OCI-LY7 (cell line): Measurements from ENCODE around the gene UHRF2. TPM values are rescaled to one million over a fixed set of nuclear protein-coding genes. Genes with fewer than 3 reads are reported as not detected.

Source experiments
- BruUV-seq: library from RNA; stranded (reverse); fragments of 400-500 nt; replicated peaks from 2 replicates; lab custom pipeline; 2021; lab: Mats Ljungman, UMichigan
- CTCF ChIA-PET: fragments of 300-600 bp; sonication (Branson Sonifier 250); formaldehyde crosslinking; loops from one replicate; lab custom pipeline; 2022; ENCODE audit warnings: antibody characterized with exemption; ENCODE audit not compliant: unreplicated experiment; lab: Charles Lee
- POLR2A ChIA-PET: fragments of 300-600 bp; sonication (Branson Sonifier 250); formaldehyde crosslinking; loops from one replicate; lab custom pipeline; 2022; ENCODE audit warnings: antibody characterized with exemption; lab: Charles Lee
- DNase-seq: peaks from one replicate; pipeline ENCODE4 v3.0.0-alpha.2; 2015; ENCODE audit warnings: low spot score
- H2AFZ ChIP-seq: fragments of 200-600 bp; sonication (generic), shearing (Covaris generic); 2 replicates; pipeline ENCODE4 v1.6.1; 2014; ENCODE audit warnings: mild to moderate bottlenecking, antibody characterized with exemption, low read length, moderate library complexity
- H3K27ac ChIP-seq: fragments of 200-600 bp; sonication (generic); 2 replicates; pipeline ENCODE4 v1.5.1; 2014; ENCODE audit warnings: mixed run types, low read depth, mild to moderate bottlenecking, moderate library complexity, low read length, inconsistent platforms; ENCODE audit not compliant: poor library complexity, severe bottlenecking
- H3K36me3 ChIP-seq: fragments of 200-600 bp; sonication (generic); 2 replicates; pipeline ENCODE4 v1.6.1; 2014; ENCODE audit warnings: mild to moderate bottlenecking, antibody characterized with exemption, low read length, moderate library complexity, mixed read lengths; ENCODE audit not compliant: insufficient read depth
- H3K4me1 ChIP-seq: fragments of 200-600 bp; sonication (generic); 2 replicates; pipeline ENCODE4 v1.5.1; 2014; ENCODE audit warnings: mild to moderate bottlenecking, low read length; ENCODE audit not compliant: insufficient read depth, poor library complexity, severe bottlenecking
- H3K4me2 ChIP-seq: fragments of 200-600 bp; sonication (generic); 2 replicates; pipeline ENCODE4 v1.6.1; 2014; ENCODE audit warnings: mild to moderate bottlenecking, low read length
- H3K4me3 ChIP-seq: fragments of 200-600 bp; sonication (generic); 2 replicates; pipeline ENCODE4 v1.5.1; 2014; ENCODE audit warnings: mild to moderate bottlenecking, low read depth, low read length; ENCODE audit not compliant: poor library complexity, severe bottlenecking
- H3K79me2 ChIP-seq: fragments of 200-600 bp; sonication (generic); 2 replicates; pipeline ENCODE4 v1.6.1; 2016; ENCODE audit warnings: low read depth, mild to moderate bottlenecking, low read length, moderate library complexity, mixed read lengths; ENCODE audit not compliant: insufficient read depth
- H3K9me2 ChIP-seq: fragments of 200-600 bp; sonication (generic); 2 replicates; pipeline ENCODE4 v1.6.1; 2016; ENCODE audit warnings: mild to moderate bottlenecking, low read length, mixed read lengths; ENCODE audit not compliant: insufficient read depth
- H3K9me3 ChIP-seq: fragments of 200-600 bp; sonication (generic); 2 replicates; pipeline ENCODE4 v1.6.1; 2014; ENCODE audit warnings: mild to moderate bottlenecking, mixed run types, low read length, mixed read lengths
- H4K20me1 ChIP-seq: fragments of 200-600 bp; sonication (generic); 2 replicates; pipeline ENCODE4 v1.6.1; 2014; ENCODE audit warnings: mild to moderate bottlenecking, antibody characterized with exemption, low read length, moderate library complexity, mixed read lengths; ENCODE audit not compliant: insufficient read depth
- CTCF ChIP-seq: fragments of 200-600 bp; sonication (generic); conservative IDR thresholded peaks from 2 replicates; pipeline ENCODE4 v1.5.1; 2014; ENCODE audit warnings: mild to moderate bottlenecking, antibody characterized with exemption, low read length, moderate library complexity, mixed read lengths
- EZH2phosphoT487 ChIP-seq: fragments of 200-600 bp; sonication (generic); IDR thresholded peaks from 2 replicates; pipeline ENCODE4 v1.6.1; 2018; ENCODE audit warnings: low read depth, borderline replicate concordance, mild to moderate bottlenecking, mixed run types, antibody characterized with exemption, low read length, moderate library complexity, mixed read lengths
- intact Hi-C: fragments of 100-400 bp; cut with micrococcal nuclease; formaldehyde crosslinking; loops from one replicate; pipeline ENCODE4 v1.10.0; 2022; ENCODE audit not compliant: unreplicated experiment
- total RNA-seq, 2 experiments: library from RNA; depleted of rRNA in 1 of 2; stranded (reverse); fragments of >200 nt in 1 of 2; shearing (Covaris generic) in 1 of 2; gene quantifications; 2 replicates each; pipeline ENCODE4 v1.2.3, GENCODE V29; 2014 to 2022

UHRF2 gene
- total RNA-seq, 2 experiments from 2014 or later = 70.1 to 76.6 TPM

DNA sequence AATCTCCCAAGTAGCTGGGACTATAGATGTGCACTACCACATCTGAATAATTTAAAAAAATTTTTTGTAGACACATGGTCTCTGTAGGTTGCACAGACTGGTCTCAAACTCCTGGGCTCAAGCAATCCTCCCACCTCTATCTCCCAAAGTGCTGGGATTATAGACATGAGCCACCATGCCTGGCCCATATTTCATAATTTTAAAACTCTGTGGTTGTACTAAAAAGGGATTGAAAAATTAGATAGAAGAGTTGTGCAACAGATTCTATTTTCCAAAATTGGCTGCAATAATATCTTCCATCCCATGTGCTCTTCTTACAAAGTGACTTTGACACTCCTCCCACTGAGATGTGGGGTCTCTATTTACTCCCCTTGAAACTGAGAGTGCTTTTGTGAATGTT is 7.6 kb upstream of the UHRF2 start:
- no peaks in the 10 kb centered on the region for H3K9me3 ChIP-seq
- no peaks in the 10 kb centered on the region for H3K79me2 ChIP-seq
- no peak overlapping the region for H3K27ac ChIP-seq
- H3K4me1 ChIP-seq = peaks cover 21% of the 10 kb centered on the region
- no peaks in the 10 kb centered on the region for H3K36me3 ChIP-seq
- DNase-seq = no peak
- intact Hi-C loops = no loop called here
- no peak overlapping the region for H3K4me2 ChIP-seq
- TF ChIP-seq CTCF (no peak), EZH2phosphoT487 (no peak)
- H3K9me2 ChIP-seq = no peaks in the 10 kb centered on the region
- no TSS peak for BruUV-seq
- H2AFZ ChIP-seq = no peak overlapping the region
- POLR2A ChIA-PET = no interaction called here
- H3K4me3 ChIP-seq = no peak overlapping the region
- CTCF ChIA-PET = no interaction called here
- H4K20me1 ChIP-seq = no peaks in the 10 kb centered on the region

DNA sequence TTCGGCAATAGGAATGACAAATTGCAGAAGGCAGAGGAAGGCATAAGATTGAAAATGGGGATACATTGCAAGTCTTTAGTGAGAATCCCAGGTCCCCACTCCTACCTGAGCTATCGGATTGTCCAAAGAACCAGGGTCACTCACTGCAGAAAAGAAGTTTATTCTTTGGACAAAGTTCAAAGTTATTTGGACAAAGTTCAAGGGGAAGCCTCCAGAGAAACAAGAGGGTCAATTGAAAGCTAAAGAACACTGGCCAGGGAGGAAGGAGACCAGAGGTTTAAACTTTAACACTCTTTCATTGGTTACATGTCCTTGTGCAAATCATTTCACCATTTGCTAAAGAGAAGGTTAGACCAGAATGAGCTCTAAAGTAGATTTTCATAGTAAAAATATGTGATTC is 5.2 kb upstream of the UHRF2 start:
- DNase-seq = no peak
- TF ChIP-seq EZH2phosphoT487 (no peak), CTCF (no peak)
- H3K36me3 ChIP-seq = no peaks in the 10 kb centered on the region
- H2AFZ ChIP-seq = no peak overlapping the region
- no peaks in the 10 kb centered on the region for H3K9me3 ChIP-seq
- peaks cover 30% of the 10 kb centered on the region for H3K4me1 ChIP-seq
- no peak overlapping the region for H3K4me3 ChIP-seq
- no peaks in the 10 kb centered on the region for H3K79me2 ChIP-seq
- CTCF ChIA-PET = no interaction called here
- intact Hi-C loops = no loop called here
- H3K4me2 ChIP-seq = no peak overlapping the region
- no peaks in the 10 kb centered on the region for H4K20me1 ChIP-seq
- BruUV-seq = no TSS peak
- H3K27ac ChIP-seq = no peak overlapping the region
- no peaks in the 10 kb centered on the region for H3K9me2 ChIP-seq
- POLR2A ChIA-PET = interaction anchor here (1.1 to 1.4 kb wide), 2 partner anchors 9 to 12 kb away, joined by 3 to 5 read pairs; no protein-coding TSS in a partner anchor

DNA sequence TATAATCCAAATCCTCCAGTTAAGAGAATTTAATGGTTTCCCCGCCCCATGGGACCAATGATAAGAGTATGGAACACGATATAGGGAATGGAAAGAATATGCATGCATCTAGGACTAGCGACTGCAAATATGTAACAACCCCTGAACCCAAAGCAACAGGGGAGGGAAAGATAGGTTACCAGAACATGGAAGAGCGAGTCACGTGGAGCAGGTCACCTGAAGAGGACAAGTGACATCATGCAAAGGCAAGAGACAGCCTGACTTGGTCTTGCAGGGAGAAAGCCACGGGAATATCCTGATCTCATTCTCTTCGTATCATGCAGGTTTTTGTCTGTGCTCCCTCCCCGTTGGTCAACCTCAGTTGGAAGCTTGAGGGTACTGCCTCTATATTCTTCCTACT is 4.7 kb upstream of the UHRF2 start:
- Histone ChIP-seq H3K4me1 (peaks cover 29% of the 10 kb centered on the region), H3K4me2 (no peak overlapping the region), H3K9me2 (no peaks in the 10 kb centered on the region), H2AFZ (no peak overlapping the region), H3K79me2 (peaks cover under 1% of the 10 kb centered on the region; the same call in 1 of the 2 replicates), H3K4me3 (no peak overlapping the region), H4K20me1 (no peaks in the 10 kb centered on the region), H3K27ac (no peak overlapping the region), H3K36me3 (no peaks in the 10 kb centered on the region), H3K9me3 (no peaks in the 10 kb centered on the region)
- no peak for DNase-seq
- intact Hi-C loops = no loop called here
- CTCF ChIA-PET = no interaction called here
- POLR2A ChIA-PET = interaction anchor here (1.1 to 1.4 kb wide), 2 partner anchors 9 to 12 kb away, joined by 3 to 5 read pairs; no protein-coding TSS in a partner anchor
- TF ChIP-seq EZH2phosphoT487 = no peak
- BruUV-seq = no TSS peak
